ENCODE results near the gene AP2M1. TPM values are rescaled to one million over a fixed set of nuclear protein-coding genes. Genes with fewer than 3 reads are reported as not detected.

Gene AP2M1
- total and polyA plus RNA-seq, 2 of the 13 experiments (the other 11 are each of a cell fraction or from before 2014, with no cell fraction given), result 126 to 146 TPM

GRCh38 chr3:184186184-184186901 is 11.7 kb downstream of the AP2M1 start, which contains the start of gene ABCF3 (continued):
- TF ChIP-seq MYPOP (CRISPR knock-in tag; IDR thresholded peaks at IDR 0.05) (no peak), CENPBD1 (CRISPR knock-in tag; IDR thresholded peaks at IDR 0.05; ENCODE audit: borderline replicate concordance, low read depth) (no peak), SNAI1 (CRISPR knock-in tag; IDR thresholded peaks at IDR 0.05; ENCODE audit: borderline replicate concordance) (0 out of 2 replicates have a peak, but pooled peaks have one; percentile 41), TOPORS (CRISPR knock-in tag; IDR thresholded peaks at IDR 0.05) (no peak), HINFP (CRISPR knock-in tag; IDR thresholded peaks at IDR 0.05; ENCODE audit: low read depth) (no peak), ZNF570 (CRISPR knock-in tag; IDR thresholded peaks at IDR 0.05; ENCODE audit: borderline replicate concordance) (no peak), HMG20A (CRISPR knock-in tag; IDR thresholded peaks at IDR 0.05; ENCODE audit: borderline replicate concordance) (no peak), HNRNPLL (IDR thresholded peaks at IDR 0.05; ENCODE audit: low read depth, low read length, poor library complexity, severe bottlenecking) (peak; percentile 86), ZNF318 (CRISPR knock-in tag; IDR thresholded peaks at IDR 0.05) (0 out of 2 replicates have a peak, but pooled peaks have one; percentile 64), ZNF44 (CRISPR knock-in tag; IDR thresholded peaks at IDR 0.05) (no peak), ZNF432 (CRISPR knock-in tag; IDR thresholded peaks at IDR 0.05; ENCODE audit: borderline replicate concordance) (no peak), ZMAT3 (CRISPR knock-in tag; conservative IDR thresholded peaks at IDR 0.05) (peak; percentile 91; the same call in 1 of the 2 replicates), NFIC (IDR thresholded peaks at IDR 0.05; ENCODE audit: low read length) (no peak), FOXM1 (CRISPR knock-in tag; IDR thresholded peaks at IDR 0.05) (0 out of 2 replicates have a peak, but pooled peaks have one; percentile 22), PHF21A (CRISPR knock-in tag; IDR thresholded peaks at IDR 0.05) (no peak; the same call in 1 of the 2 replicates), ZNF816 (CRISPR knock-in tag; IDR thresholded peaks at IDR 0.05; ENCODE audit: borderline replicate concordance) (0 out of 2 replicates have a peak, but pooled peaks have one; percentile 50), ASH2L (IDR thresholded peaks at IDR 0.05; ENCODE audit: insufficient read length, low read depth, low read length) (peak; percentile 31), SCMH1 (CRISPR knock-in tag; IDR thresholded peaks at IDR 0.05; ENCODE audit: borderline replicate concordance) (no peak)
